ENCODE data around the gene HDGFL2.

DNA sequence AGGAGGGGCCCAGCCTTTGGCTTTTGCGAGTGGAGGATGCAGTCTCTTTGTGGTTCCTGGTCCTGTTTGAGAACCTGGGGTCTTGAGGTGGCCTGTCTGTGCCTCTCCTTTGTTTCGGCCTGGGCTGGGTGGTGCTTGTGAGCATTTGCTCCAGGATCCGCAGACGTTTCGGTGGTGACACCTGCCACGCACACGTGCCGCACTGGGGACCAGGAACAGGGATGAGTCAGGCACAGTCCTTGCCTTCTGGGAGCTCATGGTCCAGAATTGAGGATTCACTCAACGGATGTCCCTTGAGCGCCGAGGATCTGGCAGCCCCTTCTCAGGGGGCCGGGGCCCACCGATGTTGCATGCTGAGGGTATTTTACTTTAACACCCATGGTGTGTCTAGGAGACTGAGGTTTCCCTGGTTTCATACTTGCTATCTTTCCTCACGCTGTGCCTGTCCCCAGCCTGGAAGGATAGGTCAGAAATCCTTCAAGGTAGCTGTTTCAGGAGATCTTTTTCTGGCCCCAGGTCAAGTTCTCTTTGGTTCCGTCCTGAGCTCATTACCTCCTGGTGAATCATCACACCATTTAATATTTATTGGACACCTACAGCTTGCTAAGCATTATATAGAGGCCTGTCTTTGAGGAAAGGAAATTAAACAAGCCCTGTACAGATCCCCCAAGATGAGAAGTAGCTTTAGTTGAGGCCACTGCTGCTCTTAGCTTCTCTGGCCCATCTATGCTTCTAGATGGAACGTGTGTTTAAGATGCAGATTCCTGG is 5.1 kb downstream of the HDGFL2 start:
- TF ChIP-seq POLR2AphosphoS5 (IDR thresholded peaks at IDR 0.05; ENCODE audit: low read depth, low read length) (no peak), POLR2A (IDR thresholded peaks at IDR 0.05; ENCODE audit: low read depth, low read length) (no peak), TAF1 (IDR thresholded peaks at IDR 0.05; ENCODE audit: low read depth, low read length) (no peak), SPI1 (IDR thresholded peaks at IDR 0.05; ENCODE audit: low read depth, low read length) (no peak), PAX5 (IDR thresholded peaks at IDR 0.05; ENCODE audit: insufficient read depth, low read length, severe bottlenecking) (no peak), POU2F2 (IDR thresholded peaks at IDR 0.05; ENCODE audit: low read depth, low read length) (no peak)

All from GM12891 (cell line).